BJ (cell line): ENCODE measurements around the gene APMAP. TPM values are rescaled to one million over a fixed set of nuclear protein-coding genes. Genes with fewer than 3 reads are reported as not detected.

Source experiments
- CTCF ChIA-PET: fragments of 350-600 bp; formaldehyde crosslinking; extraction: SDS; loops from one replicate; lab custom pipeline; 2021; ENCODE audit warnings: antibody characterized with exemption, inconsistent platforms; lab: Yijun Ruan, JAX
- POLR2A ChIA-PET: fragments of 300-600 bp; sonication (Branson Sonifier 250); formaldehyde crosslinking; extraction: SDS; loops from one replicate; lab custom pipeline; 2021; ENCODE audit warnings: antibody characterized with exemption; lab: Charles Lee
- DNase-seq: peaks from one replicate; pipeline ENCODE4 v3.0.0-alpha.2; 2011; ENCODE audit warnings: low read depth
- H3K27me3 ChIP-seq: 2 replicates; pipeline ENCODE4 v1.6.0; 2011; ENCODE audit warnings: low read length; ENCODE audit not compliant: control insufficient read depth, insufficient read depth
- H3K36me3 ChIP-seq: 2 replicates; pipeline ENCODE4 v1.5.1; 2011; ENCODE audit warnings: low read length; ENCODE audit not compliant: control insufficient read depth, insufficient read depth
- H3K4me3 ChIP-seq: 2 replicates; pipeline ENCODE4 v1.5.1; 2011; ENCODE audit warnings: low read depth, mild to moderate bottlenecking, control low read depth, low read length
- polyA plus RNA-seq: library from polyadenylated mRNA; depleted of rRNA; stranded (reverse); fragments of >200 nt; gene quantifications from 2 replicates; pipeline ENCODE4 v1.2.3, GENCODE V29; 2011
- TF ChIP-seq, protein P1 (sequence below): IDR thresholded peaks from 2 replicates; pipeline ENCODE4 v1.5.1; 2011; ENCODE audit warnings: low read depth, mild to moderate bottlenecking, control low read depth, inconsistent platforms, low read length, moderate library complexity; ENCODE audit not compliant: insufficient read depth

The APMAP gene
- polyA plus RNA-seq, 1 experiment = 75.8 TPM

DNA sequence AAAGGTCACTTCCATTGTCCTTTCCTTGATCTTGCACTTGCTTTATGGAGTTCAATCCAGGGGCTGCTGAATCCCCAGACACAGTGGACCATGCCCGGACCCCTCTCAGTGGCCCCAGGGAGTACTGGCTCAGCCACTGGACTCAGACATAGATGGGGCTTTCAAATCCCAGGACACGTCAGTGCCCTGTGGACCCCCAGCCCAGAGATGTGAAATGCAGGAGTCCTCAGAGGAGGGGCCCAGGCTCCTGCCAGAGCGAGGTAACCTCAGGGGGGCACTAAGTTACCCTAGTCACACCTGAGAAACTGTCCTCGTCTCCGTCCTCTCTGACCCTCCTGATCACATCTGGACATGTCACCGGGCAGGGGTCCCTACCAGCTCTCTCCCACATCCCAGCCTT lies 18.7 kb upstream of the APMAP start:
- Histone ChIP-seq H3K36me3 (peaks cover 4% of the 10 kb centered on the region), H3K27me3 (no peaks in the 10 kb centered on the region), H3K4me3 (no peak overlapping the region)
- CTCF ChIA-PET = interaction anchor here (1.0 to 2.6 kb wide), 2 partner anchors 12 to 18 kb away, joined by 3 to 7 read pairs; no protein-coding TSS in a partner anchor
- no peak for DNase-seq
- TF ChIP-seq, protein P1, sequence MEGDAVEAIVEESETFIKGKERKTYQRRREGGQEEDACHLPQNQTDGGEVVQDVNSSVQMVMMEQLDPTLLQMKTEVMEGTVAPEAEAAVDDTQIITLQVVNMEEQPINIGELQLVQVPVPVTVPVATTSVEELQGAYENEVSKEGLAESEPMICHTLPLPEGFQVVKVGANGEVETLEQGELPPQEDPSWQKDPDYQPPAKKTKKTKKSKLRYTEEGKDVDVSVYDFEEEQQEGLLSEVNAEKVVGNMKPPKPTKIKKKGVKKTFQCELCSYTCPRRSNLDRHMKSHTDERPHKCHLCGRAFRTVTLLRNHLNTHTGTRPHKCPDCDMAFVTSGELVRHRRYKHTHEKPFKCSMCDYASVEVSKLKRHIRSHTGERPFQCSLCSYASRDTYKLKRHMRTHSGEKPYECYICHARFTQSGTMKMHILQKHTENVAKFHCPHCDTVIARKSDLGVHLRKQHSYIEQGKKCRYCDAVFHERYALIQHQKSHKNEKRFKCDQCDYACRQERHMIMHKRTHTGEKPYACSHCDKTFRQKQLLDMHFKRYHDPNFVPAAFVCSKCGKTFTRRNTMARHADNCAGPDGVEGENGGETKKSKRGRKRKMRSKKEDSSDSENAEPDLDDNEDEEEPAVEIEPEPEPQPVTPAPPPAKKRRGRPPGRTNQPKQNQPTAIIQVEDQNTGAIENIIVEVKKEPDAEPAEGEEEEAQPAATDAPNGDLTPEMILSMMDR = no peak
- POLR2A ChIA-PET = no interaction called here

DNA sequence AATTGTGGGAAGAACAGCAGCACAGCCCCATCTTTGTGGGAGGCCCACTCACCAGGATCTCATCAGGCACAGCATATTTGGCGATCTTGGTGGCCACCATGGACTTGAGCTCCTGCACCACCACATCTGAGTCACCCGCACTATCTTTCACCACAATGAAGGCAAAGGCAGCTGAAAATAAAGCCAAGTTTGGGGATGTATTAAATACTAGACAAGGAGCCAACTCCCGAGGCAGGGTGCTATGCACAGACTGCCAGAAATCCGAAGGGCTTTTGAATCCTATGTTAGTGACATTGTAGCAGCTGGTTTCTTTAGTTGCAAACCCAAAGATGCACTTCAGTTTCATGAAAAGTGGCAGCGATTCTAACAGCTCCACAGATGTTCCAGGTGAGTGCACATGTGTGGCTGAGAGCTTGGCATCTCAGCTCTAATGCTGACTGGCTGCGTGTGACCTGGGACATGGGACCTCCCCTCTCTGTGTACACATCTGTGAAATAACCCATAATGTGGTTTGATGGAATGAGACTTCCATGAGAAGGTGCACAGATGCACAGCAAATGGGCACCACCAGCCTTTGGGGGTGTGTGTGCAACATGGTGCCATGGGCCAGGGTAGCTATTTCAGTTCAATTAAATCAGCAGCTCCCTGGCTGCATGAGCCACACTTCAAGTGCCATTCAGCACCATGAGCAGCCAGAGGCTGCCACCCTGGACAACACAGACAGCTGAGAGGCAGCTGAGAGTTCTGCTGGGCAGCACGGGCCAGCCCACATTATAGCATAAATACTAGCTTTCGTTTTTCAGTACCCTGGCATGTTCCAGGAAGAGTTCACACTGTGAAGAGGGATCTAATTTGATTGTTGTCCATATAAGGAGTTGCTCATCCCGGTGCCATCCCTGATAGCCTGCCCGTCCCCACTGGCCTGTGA lies 16.9 kb upstream of the APMAP start:
- H3K27me3 ChIP-seq = no peaks in the 10 kb centered on the region
- ChIA-PET CTCF (interaction anchor here (0.7 to 2.6 kb wide), 3 partner anchors 14 to 27 kb away, joined by 4 to 7 read pairs (median 5); no protein-coding TSS in a partner anchor), POLR2A (no interaction called here)
- no peak overlapping the region for H3K4me3 ChIP-seq
- TF ChIP-seq, protein P1 = no peak
- no peak for DNase-seq
- H3K36me3 ChIP-seq = peaks cover 6% of the 10 kb centered on the region

DNA sequence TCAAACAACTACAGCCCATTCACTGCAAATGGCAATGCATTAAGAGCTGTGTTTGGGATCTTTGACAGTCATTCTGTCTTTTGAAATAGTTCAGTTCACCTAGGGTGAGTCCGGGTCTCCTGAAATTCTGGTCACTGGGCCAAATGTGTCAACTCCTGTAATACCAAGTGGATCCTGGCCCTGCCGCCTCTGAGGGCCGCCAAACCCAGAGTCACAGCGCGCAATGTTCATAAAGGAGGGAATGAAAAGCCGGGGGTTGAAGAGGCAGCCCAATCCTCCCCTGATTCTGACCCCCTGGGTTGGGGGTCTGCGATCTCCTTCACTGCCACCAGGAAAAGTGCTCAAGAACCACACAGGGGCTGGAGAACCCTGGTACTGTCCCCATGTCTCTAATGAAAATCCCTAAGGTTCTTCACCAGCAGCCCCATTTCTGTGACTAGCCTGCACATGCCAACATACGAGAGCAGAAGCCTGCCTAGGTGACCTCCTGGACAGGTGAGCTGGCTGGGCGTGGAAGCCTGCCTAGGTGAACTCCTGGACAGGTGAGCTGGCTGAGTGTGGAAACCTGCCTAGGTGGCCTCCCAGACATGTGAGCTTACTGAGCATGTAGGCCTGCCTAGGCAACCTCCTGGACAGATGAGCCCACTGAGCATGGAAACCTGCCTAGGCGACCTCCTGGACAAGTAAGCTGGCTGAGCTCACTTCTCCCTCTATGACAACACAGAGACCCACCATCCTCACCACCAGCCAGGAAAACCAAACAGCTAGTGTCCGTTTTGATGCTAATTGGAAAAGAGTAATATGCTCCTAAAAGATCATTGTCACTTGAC lies 16.1 kb upstream of the APMAP start:
- TF ChIP-seq, protein P1 = no peak
- no peak for DNase-seq
- H3K4me3 ChIP-seq = no peak overlapping the region
- ChIA-PET CTCF (interaction anchor here (1.3 kb wide), 1 partner anchor 13 kb away, joined by 5 read pairs; no protein-coding TSS in a partner anchor), POLR2A (no interaction called here)
- H3K36me3 ChIP-seq = peaks cover 6% of the 10 kb centered on the region
- H3K27me3 ChIP-seq = no peaks in the 10 kb centered on the region

DNA sequence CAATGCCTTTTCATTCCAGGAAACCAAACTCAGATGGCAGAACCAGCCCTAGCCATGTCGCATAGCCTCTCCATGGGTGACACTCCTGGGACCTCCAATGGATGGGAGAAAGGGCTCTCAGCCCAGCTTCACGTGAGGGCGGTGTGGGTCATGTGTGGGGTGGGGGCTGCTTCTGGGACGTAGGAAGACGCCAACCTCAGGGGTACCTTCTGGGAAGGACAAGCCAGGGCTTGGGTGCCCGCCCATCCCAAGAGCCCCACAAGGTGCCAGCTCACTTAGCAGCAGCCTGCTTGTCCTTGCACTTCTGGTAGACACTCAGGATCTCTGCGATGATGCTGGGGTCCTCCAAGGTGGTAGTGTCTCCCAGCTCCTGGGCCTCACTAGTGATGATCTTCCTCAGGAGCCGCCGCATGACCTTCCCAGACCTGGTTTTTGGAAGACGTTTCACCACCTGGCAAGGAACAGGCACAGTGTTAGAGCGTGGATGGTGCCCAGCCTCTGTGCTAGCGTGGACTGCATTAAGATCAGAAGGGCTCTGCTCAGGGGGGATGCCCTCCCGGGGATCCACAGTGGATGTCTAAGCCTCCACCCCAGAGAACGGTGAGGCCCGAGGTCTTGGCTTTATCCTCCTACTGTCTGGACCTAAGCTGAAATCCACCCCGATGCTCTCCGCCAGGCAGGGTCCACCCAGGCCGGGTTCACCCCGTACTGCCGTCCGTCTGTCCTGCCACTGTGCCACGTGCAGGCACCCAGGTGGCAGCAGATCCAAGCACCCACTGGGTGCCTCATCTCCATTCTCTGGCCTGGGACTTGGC lies 15.1 kb upstream of the APMAP start:
- H3K27me3 ChIP-seq = no peaks in the 10 kb centered on the region
- no peak overlapping the region for H3K4me3 ChIP-seq
- TF ChIP-seq, protein P1 = no peak
- peaks cover 6% of the 10 kb centered on the region for H3K36me3 ChIP-seq
- ChIA-PET POLR2A (no interaction called here), CTCF (interaction anchor here (1.3 kb wide), 1 partner anchor 12 kb away, joined by 5 read pairs; no protein-coding TSS in a partner anchor)
- DNase-seq = no peak
